Measurements from ENCODE around the gene TSPY3. TPM values are rescaled to one million over a fixed set of nuclear protein-coding genes. Genes with fewer than 3 reads are reported as not detected.
"Not testable (repeated sequence)": the region's sequence is repeated elsewhere in the genome, so short reads cannot be mapped to it uniquely, and the experiment has no call there.

Gene TSPY3, protein sequence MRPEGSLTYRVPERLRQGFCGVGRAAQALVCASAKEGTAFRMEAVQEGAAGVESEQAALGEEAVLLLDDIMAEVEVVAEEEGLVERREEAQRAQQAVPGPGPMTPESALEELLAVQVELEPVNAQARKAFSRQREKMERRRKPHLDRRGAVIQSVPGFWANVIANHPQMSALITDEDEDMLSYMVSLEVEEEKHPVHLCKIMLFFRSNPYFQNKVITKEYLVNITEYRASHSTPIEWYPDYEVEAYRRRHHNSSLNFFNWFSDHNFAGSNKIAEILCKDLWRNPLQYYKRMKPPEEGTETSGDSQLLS
- polyA plus RNA-seq = not detected

GRCh38 chrY:9398121-9398520, at the start of gene TSPY3:
TSS of gene TSPY3 (plus strand) at chrY:9398421. CDS start at chrY:9398467, 46 bp downstream.
- H3K27ac Mint-ChIP-seq; H3K9me3 Mint-ChIP-seq; H3K4me1 Mint-ChIP-seq; H3K27me3 Mint-ChIP-seq (ENCODE audit: low read depth in 3 of 3); DNase-seq; H3K36me3 Mint-ChIP-seq; H3K4me3 Mint-ChIP-seq: not testable (repeated sequence)

GRCh38 chrY:9357497-9357896, 40.7 kb upstream of the TSPY3 start, which contains the start of gene TSPY8:
TSS of gene TSPY8 (plus strand) at chrY:9357797. CDS start at chrY:9357843, 46 bp downstream.
- H3K9me3 Mint-ChIP-seq; H3K27me3 Mint-ChIP-seq (ENCODE audit: low read depth in 3 of 3); H3K27ac Mint-ChIP-seq; H3K36me3 Mint-ChIP-seq; H3K4me1 Mint-ChIP-seq; DNase-seq; H3K4me3 Mint-ChIP-seq: not testable (repeated sequence)

DNA sequence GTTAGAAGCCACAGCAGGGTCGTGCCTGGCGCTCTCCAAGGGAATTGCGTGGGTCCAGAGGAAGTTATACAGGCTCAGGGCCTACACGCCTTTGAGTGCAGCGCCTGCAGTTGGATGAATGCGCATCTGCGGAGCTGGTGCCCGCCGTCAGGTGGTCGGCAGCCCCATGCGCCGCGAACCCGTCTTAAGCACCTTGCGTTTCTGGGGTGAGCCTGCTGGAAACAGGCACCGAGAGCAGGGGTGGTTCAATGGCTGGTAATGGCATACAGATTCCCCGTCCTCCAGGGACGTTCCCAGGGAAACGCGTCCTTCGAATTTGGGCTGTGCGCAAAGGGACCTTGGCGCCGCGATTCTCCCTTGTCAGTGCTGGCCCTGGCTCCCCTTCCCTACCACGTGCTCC, 1.7 kb upstream of the TSPY3 start:
- H3K9me3 Mint-ChIP-seq; H3K4me1 Mint-ChIP-seq; H3K27ac Mint-ChIP-seq; H3K36me3 Mint-ChIP-seq; H3K27me3 Mint-ChIP-seq (ENCODE audit: low read depth in 3 of 3); H3K4me3 Mint-ChIP-seq; DNase-seq: not testable (repeated sequence)

Other genes starting within 250 kb of the TSPY3 start
- not detected for gene TSPY4, start 61.0 kb upstream of the TSPY3 start, polyA plus RNA-seq
- not detected for gene TSPY8, start 40.6 kb upstream of the TSPY3 start, polyA plus RNA-seq
- not detected for gene TSPY1, start 68.5 kb downstream of the TSPY3 start, polyA plus RNA-seq
- gene TSPY9, start 88.8 kb downstream of the TSPY3 start, polyA plus RNA-seq = not detected
- not detected for gene TSPY10, start 129.5 kb downstream of the TSPY3 start, polyA plus RNA-seq